Heart left ventricle (tissue), 13 donors: ENCODE data around the gene SELENOF.

ENCODE experiments used
- POLR2A ChIP-seq, 2 donors: fragments of 450-650 bp; IDR thresholded peaks; one replicate each; pipeline ENCODE4 v1.6.1; 2017; ENCODE audit warnings: antibody characterized with exemption in 2 of 2, mild to moderate bottlenecking in 2 of 2, moderate library complexity in 2 of 2
- TF ChIP-seq, protein P1 (sequence below), 12 donors: fragments of 200-600 bp; sonication (generic) in 4 of 12; IDR thresholded peaks; one replicate each; pipeline versions ENCODE4 v1.5.0 to v1.8.0; 2018 to 2022; ENCODE audit warnings: antibody characterized with exemption in 12 of 12, mild to moderate bottlenecking in 5 of 12
- donor health status: ischemic (EF 13 %, LVEDD 7.1; RV severe dilation, severe dysfunction).
- donor health status: DM: no; HTN: yes; CAD: no.
- donor health status: DM: no; HTN: no; CAD: no.
- donor health status: ischemic (EF 25% LVEDD 6.9; RV normal size, moderate dysfunction).
- donor health status: ischemic (EF 25% LVEDD 5.7; RV mildly dilated, moderate dysfunction).
- donor health status: ischemic (EF 35%, LVEDD 5.7; RV mildly dilated, moderate dysfunction).
- donor health status: nonischemic (EF 11% LVEDD 7.7; RV severe dilation, severe dysfunction).
- donor health status: DM: yes; HTN: yes; CAD: no.
- donor health status: PGD.
- donor health status: ischemic (EF 29% LVEDD 5.4; RV normal size, mild dysfunction).
- donor health status: nonischemic (EF 23%, LVEDD 6.1; RV moderate dilation, normal function).

DNA sequence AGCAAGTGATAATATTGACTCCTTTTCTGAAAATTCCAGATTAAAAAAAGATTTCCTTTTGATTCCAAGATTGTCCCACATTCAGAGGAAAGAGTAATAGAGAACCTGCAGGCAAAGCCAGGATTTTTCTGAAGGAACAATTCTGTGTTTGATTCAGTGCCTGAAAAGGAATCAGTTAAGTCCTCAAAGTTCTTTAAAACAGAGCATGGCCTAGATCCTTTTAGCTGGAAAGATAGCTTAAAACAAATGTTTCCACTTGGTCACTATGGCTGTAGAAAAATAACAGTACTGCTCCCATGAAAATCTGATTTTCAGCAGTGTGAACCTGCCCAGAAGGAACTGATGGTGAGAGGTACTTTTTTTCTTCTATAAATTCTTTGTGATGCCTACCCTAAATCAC is 42.3 kb upstream of the SELENOF start:
- TF ChIP-seq, protein P1, sequence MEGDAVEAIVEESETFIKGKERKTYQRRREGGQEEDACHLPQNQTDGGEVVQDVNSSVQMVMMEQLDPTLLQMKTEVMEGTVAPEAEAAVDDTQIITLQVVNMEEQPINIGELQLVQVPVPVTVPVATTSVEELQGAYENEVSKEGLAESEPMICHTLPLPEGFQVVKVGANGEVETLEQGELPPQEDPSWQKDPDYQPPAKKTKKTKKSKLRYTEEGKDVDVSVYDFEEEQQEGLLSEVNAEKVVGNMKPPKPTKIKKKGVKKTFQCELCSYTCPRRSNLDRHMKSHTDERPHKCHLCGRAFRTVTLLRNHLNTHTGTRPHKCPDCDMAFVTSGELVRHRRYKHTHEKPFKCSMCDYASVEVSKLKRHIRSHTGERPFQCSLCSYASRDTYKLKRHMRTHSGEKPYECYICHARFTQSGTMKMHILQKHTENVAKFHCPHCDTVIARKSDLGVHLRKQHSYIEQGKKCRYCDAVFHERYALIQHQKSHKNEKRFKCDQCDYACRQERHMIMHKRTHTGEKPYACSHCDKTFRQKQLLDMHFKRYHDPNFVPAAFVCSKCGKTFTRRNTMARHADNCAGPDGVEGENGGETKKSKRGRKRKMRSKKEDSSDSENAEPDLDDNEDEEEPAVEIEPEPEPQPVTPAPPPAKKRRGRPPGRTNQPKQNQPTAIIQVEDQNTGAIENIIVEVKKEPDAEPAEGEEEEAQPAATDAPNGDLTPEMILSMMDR (IDR thresholded peaks at IDR 0.05), result no peak
- no peak for TF ChIP-seq POLR2A (IDR thresholded peaks at IDR 0.05)
